ENCODE measurements around the gene PON1.
A peak's percentile ranks its signal among the peaks of the same experiment; 100 is the strongest.

The PON1 gene

GRCh38 chr7:95324431-95324830 lies at the start of gene PON1:
PON1 (minus strand) TSS chr7:95324532; CDS start chr7:95324475, 57 bp downstream.
- Mint-ChIP-seq H3K27me3 (peaks cover 5% of the 10 kb centered on the region), H3K27ac (no peak within 1 kb of the TSS), H3K36me3 (no peaks in the 10 kb centered on the region), H3K9me3 (no peaks in the 10 kb centered on the region), H3K4me1 (peaks cover 3% of the 10 kb centered on the region), H3K4me3 (no peak within 1 kb of the TSS)

GRCh38 chr7:95373323-95373722 lies 49.0 kb upstream of the PON1 start:
- Mint-ChIP-seq H3K4me1 (no peaks in the 10 kb centered on the region), H3K4me3 (no peak overlapping the region), H3K36me3 (no peaks in the 10 kb centered on the region), H3K27ac (no peak overlapping the region), H3K27me3 (peaks cover 3% of the 10 kb centered on the region), H3K9me3 (no peaks in the 10 kb centered on the region)

- no peak overlapping the region for H3K27ac Mint-ChIP-seq
- no peaks in the 10 kb centered on the region for H3K36me3 Mint-ChIP-seq
- H3K9me3 Mint-ChIP-seq, result no peaks in the 10 kb centered on the region
- H3K4me1 Mint-ChIP-seq, result no peaks in the 10 kb centered on the region
- H3K4me3 Mint-ChIP-seq, result no peak overlapping the region
- no peaks in the 10 kb centered on the region for H3K27me3 Mint-ChIP-seq
Observed at GRCh38 chr7:95368235-95368634, 43.9 kb upstream of the PON1 start.

DNA sequence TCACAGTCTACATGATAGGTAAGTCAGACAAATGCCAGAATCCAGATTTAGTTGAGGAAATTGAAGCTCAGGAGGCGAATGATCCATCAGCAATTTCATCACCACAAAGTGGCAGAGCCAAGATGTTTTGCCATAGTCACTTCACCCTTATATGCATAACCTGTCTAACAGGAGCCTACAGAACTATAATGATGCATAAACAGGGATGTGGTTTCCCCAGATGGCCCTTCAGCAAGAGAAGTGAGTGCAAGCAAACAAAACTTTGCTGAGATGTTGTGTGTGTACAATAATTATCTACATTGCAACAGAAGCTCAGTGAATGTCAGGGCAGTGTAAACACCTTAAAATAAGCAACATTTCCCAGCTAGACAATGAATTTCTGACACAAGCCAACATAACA lies 43.3 kb upstream of the PON1 start:
- no peaks in the 10 kb centered on the region for H3K27me3 Mint-ChIP-seq
- no peaks in the 10 kb centered on the region for H3K36me3 Mint-ChIP-seq
- H3K4me1 Mint-ChIP-seq, result no peaks in the 10 kb centered on the region
- H3K9me3 Mint-ChIP-seq, result no peaks in the 10 kb centered on the region
- H3K27ac Mint-ChIP-seq, result no peak overlapping the region
- no peak overlapping the region for H3K4me3 Mint-ChIP-seq

DNA sequence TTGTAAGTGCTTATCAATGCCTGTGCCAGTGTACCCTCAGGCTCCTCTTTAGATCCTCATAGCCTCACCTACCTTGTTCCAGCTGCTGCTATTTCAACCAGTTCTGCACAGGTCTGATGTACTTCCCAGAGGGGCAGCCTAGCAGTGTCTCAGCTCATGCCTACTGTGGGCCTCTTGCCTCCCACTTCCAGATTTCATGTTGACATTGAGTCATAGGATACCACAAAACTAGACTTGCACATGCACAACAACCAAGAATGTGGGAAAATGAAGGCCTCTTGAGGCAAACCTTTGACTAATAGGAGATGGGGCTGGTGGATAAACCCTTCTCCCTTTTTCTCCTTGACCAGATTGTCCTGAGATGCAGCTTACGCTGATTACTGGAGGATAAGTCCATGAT lies 40.8 kb upstream of the PON1 start:
- Mint-ChIP-seq H3K27ac (no peak overlapping the region), H3K9me3 (no peaks in the 10 kb centered on the region), H3K4me3 (no peak overlapping the region), H3K27me3 (no peaks in the 10 kb centered on the region), H3K36me3 (no peaks in the 10 kb centered on the region), H3K4me1 (no peaks in the 10 kb centered on the region)

DNA sequence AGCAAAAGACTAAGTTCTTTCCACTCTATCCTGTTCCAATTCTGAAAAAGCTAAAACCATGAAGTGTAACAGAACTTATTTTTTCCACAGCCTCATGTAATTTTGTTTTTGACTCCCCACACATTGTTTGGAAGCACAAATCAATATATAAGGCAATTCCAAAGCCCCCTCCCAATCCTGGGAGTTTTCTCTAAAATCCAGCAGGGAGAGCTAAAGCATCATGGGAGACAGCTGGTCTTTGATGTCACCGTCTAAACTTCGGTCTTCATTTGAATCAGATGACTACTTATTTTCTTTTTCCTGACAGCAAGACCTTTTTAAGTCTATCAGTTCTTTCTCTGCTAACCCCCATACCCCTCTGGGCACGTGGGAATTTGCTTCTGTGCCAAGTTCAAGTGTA lies 33.3 kb upstream of the PON1 start:
- Mint-ChIP-seq H3K4me3 (no peak overlapping the region), H3K4me1 (no peaks in the 10 kb centered on the region), H3K9me3 (no peaks in the 10 kb centered on the region), H3K27me3 (peaks cover 5% of the 10 kb centered on the region), H3K27ac (no peak overlapping the region), H3K36me3 (no peaks in the 10 kb centered on the region)

GRCh38 chr7:95342642-95343307 lies 18.4 kb upstream of the PON1 start:
- H3K36me3 Mint-ChIP-seq, result no peaks in the 10 kb centered on the region
- no peaks in the 10 kb centered on the region for H3K9me3 Mint-ChIP-seq
- H3K4me3 Mint-ChIP-seq, result no peak overlapping the region
- no peak overlapping the region for H3K27ac Mint-ChIP-seq
- H3K27me3 Mint-ChIP-seq, result no peaks in the 10 kb centered on the region
- H3K4me1 Mint-ChIP-seq, result no peaks in the 10 kb centered on the region

- Mint-ChIP-seq H3K4me1 (no peaks in the 10 kb centered on the region), H3K27me3 (no peaks in the 10 kb centered on the region), H3K27ac (no peak overlapping the region), H3K4me3 (no peak overlapping the region), H3K9me3 (no peaks in the 10 kb centered on the region), H3K36me3 (no peaks in the 10 kb centered on the region)
Observed at GRCh38 chr7:95342029-95342428, 17.7 kb upstream of the PON1 start.

DNA sequence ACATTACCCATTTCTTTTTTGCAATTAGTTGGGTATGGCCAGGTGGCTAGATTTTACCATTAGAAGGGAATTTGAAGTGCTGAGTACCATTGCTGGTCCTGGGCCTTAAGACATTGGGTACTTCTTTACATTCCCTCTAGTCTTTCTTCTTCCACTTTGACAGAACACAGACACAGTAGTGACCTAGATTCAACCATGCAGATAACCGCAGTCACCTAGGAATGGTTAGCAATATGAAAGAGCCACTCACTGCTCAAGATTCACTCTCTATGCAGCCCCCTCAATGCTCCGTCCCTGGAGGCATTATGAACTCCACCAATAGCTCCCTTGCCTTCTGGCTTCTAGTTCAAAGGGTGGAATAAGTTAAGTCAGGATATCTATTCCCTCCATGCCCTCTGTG lies 16.2 kb upstream of the PON1 start:
- Mint-ChIP-seq H3K4me1 (no peaks in the 10 kb centered on the region), H3K27me3 (no peaks in the 10 kb centered on the region), H3K4me3 (no peak overlapping the region), H3K27ac (no peak overlapping the region), H3K36me3 (no peaks in the 10 kb centered on the region), H3K9me3 (no peaks in the 10 kb centered on the region)

GRCh38 chr7:95338832-95339231 lies 14.5 kb upstream of the PON1 start:
- H3K27ac Mint-ChIP-seq, result no peak overlapping the region

GRCh38 chr7:95335093-95335492 lies 10.8 kb upstream of the PON1 start:
- Mint-ChIP-seq H3K36me3 (no peaks in the 10 kb centered on the region), H3K27me3 (no peaks in the 10 kb centered on the region), H3K4me3 (no peak overlapping the region), H3K9me3 (no peaks in the 10 kb centered on the region), H3K27ac (no peak overlapping the region), H3K4me1 (peaks cover 12% of the 10 kb centered on the region)

More at GRCh38 chr7:95338832-95339231, 14.5 kb upstream of the PON1 start:
- no peaks in the 10 kb centered on the region for H3K36me3 Mint-ChIP-seq
- no peaks in the 10 kb centered on the region for H3K9me3 Mint-ChIP-seq
- no peaks in the 10 kb centered on the region for H3K4me1 Mint-ChIP-seq
- no peaks in the 10 kb centered on the region for H3K27me3 Mint-ChIP-seq
- no peak overlapping the region for H3K4me3 Mint-ChIP-seq

GRCh38 chr7:95334447-95334846 lies 10.1 kb upstream of the PON1 start:
- Mint-ChIP-seq H3K4me1 (peaks cover 15% of the 10 kb centered on the region), H3K36me3 (no peaks in the 10 kb centered on the region), H3K9me3 (no peaks in the 10 kb centered on the region), H3K27ac (no peak overlapping the region), H3K27me3 (no peaks in the 10 kb centered on the region), H3K4me3 (no peak overlapping the region)

DNA sequence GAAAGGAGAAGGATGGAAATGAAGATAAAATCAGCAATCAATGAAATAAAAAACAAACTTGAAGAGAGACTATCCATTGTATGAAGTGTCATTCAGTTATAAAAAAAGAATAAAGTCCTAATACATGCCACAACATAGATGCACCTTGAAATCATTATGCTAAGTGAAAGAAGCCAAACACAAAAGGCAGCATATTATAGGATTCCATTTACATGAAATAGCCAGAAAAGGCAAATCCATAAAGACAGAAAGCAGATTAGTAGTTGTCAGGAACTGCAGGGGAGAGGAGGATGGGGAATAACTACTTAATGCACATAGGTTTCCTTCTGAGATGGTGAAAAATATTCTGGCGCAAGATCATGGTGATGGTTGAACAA lies 6.6 kb upstream of the PON1 start:
- H3K9me3 Mint-ChIP-seq, result no peaks in the 10 kb centered on the region
- H3K27me3 Mint-ChIP-seq, result no peaks in the 10 kb centered on the region
- peak overlapping the region; percentile 20 for H3K27ac Mint-ChIP-seq
- H3K4me1 Mint-ChIP-seq, result peaks cover 15% of the 10 kb centered on the region
- H3K4me3 Mint-ChIP-seq, result peak overlapping the region; percentile 76
- no peaks in the 10 kb centered on the region for H3K36me3 Mint-ChIP-seq

DNA sequence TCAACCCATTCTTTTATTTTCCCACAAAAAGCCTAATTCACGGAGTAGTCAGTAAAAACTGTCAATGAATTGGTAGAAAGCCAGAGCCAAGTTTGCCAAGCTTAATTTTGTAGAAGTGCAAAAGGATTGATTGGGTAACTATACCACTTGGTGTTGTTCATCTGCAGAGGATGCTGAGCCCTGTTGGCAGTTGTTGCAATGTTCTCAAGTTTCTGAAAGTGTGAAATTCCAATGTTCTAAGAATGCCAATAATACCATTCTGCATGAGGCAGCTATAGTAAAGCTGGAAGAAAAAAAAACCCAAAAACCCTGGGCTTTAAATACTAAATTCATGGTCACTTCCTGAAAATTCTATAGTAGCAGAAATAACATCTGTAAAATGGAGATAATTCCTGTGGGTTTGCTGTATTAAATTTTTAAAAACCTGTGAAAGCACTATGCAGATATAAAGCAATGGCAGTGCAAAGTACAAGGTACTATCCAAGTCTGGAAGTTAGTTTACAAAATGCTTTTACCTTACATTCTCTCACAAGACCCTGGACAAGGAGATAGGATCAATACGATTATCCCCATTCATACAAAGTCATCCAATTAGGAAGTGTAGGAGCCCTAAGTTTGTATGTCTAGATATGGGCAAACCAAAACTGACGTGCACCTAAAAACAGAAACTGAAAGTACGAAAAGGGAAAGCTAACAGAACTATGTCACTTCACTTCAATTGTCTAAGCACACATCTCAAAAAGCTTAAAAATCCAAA lies 6.0 kb upstream of the PON1 start:
- Mint-ChIP-seq H3K4me3 (peak overlapping the region; percentile 76), H3K27me3 (peaks cover 3% of the 10 kb centered on the region), H3K36me3 (no peaks in the 10 kb centered on the region), H3K4me1 (peaks cover 15% of the 10 kb centered on the region), H3K27ac (peak overlapping the region; percentile 20), H3K9me3 (no peaks in the 10 kb centered on the region)

DNA sequence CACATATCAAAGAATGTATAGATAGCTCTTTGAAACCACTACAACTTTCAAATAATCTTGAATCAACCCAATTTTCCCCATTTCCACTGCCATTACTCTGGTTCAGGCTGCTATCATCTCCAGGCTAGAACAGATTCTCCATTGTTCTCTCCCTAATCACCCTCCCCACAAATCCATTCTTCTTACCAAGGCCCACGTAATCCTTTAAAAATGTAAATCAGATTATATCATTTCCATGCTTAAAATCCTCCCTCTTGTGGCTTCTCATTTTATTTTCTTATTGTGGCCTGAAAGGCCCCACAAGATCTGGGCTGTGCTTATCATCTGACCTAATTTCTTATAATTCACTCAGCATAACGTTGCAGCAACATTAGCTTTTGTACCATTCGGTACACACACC lies 3.0 kb upstream of the PON1 start:
- Mint-ChIP-seq H3K4me1 (peaks cover 18% of the 10 kb centered on the region), H3K27ac (no peak overlapping the region), H3K9me3 (no peaks in the 10 kb centered on the region), H3K27me3 (peaks cover 5% of the 10 kb centered on the region), H3K36me3 (no peaks in the 10 kb centered on the region), H3K4me3 (no peak overlapping the region)

DNA sequence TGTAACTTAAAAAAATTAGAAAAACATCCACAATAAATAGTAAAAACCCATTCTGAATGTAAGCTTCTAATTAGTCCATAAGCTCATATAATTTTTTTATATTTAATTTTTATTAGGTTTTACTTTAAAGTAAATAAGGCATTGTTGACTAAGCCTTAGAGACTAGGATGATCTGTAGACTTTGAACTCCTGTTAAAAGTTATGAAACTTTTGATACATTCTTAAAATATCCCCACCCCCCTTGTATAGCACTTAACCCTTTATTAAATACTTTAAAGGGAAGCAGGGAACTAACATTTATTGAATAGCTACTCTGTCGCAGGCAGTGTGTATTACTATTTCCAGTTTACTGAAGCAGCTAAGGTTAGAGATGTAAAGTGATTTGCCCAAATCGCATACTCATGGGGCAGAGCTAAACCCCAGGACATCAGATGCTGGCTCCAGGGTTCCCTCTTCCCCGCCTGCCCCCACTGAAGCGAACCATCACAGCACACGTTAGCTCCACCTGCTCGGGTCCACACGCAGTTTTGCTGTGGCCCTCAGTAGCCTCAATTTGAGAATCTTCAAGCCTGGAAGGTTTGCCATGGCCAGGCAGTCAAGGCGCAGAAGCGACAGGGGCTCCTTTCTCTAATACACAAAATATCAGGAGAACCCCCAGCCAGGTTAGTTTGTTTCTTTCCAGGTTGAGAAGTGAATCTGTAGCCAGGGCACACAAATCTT lies 762 bp downstream of the PON1 start:
- no peaks in the 10 kb centered on the region for H3K36me3 Mint-ChIP-seq
- no peak overlapping the region for H3K4me3 Mint-ChIP-seq
- H3K27ac Mint-ChIP-seq, result no peak overlapping the region
- peaks cover 5% of the 10 kb centered on the region for H3K27me3 Mint-ChIP-seq
- H3K9me3 Mint-ChIP-seq, result no peaks in the 10 kb centered on the region
- H3K4me1 Mint-ChIP-seq, result peaks cover 3% of the 10 kb centered on the region

All from activated naive CD4-positive, alpha-beta T cell treated with anti-CD3 and anti-CD28 coated beads, Interleukin-2, amount 50 U/mL, for 24 hours (primary cell).